ENCODE data around the gene PHAF1.

DNA sequence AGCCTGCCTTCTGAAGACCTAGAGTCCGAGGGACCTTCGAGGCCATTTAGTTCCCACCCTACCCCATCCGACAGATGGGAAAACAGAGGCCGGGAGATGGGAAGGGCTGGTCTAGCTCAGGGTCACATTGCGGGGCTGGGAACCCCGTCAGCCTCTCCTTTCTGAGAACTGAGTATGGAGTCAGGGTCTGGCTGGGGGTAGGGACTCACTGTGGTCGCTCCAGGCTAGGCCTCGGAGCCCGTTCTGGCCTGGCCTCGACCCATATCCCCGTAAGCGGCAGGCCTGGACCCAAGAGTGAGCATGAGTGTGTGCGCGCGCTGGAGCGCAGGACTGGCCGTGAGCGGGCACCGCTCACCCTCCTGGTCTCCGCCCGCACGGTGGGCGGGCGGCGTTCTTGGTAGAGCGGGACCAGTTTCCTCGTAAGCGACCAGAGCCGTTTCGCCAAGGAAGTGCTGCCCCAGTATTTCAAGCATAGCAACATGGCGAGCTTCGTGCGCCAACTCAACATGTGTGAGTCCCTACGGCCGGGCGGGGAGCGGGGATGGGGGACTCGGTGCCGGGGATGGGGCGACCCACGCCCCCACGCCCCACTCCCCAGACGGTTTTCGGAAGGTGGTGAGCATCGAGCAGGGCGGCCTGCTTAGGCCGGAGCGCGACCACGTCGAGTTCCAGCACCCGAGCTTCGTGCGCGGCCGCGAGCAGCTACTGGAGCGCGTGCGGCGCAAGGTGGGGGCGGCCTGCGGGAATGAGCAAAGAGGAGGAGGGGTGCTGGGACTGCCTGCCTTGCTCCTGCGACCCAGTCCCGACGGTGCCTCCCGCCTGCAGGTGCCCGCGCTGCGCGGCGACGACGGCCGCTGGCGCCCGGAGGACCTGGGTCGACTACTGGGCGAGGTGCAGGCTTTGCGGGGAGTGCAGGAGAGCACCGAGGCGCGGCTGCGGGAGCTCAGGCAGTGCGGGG, 55.7 kb downstream of the PHAF1 start:
- TF ChIP-seq, protein P1, sequence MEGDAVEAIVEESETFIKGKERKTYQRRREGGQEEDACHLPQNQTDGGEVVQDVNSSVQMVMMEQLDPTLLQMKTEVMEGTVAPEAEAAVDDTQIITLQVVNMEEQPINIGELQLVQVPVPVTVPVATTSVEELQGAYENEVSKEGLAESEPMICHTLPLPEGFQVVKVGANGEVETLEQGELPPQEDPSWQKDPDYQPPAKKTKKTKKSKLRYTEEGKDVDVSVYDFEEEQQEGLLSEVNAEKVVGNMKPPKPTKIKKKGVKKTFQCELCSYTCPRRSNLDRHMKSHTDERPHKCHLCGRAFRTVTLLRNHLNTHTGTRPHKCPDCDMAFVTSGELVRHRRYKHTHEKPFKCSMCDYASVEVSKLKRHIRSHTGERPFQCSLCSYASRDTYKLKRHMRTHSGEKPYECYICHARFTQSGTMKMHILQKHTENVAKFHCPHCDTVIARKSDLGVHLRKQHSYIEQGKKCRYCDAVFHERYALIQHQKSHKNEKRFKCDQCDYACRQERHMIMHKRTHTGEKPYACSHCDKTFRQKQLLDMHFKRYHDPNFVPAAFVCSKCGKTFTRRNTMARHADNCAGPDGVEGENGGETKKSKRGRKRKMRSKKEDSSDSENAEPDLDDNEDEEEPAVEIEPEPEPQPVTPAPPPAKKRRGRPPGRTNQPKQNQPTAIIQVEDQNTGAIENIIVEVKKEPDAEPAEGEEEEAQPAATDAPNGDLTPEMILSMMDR (CRISPR knock-in tag; IDR thresholded peaks at IDR 0.05) = no peak
- TF ChIP-seq ATF7 (IDR thresholded peaks at IDR 0.05) (no peak), ATF7 (CRISPR knock-in tag; IDR thresholded peaks at IDR 0.05) (no peak), JARID2 (CRISPR knock-in tag; IDR thresholded peaks at IDR 0.05; ENCODE audit: insufficient replicate concordance) (no peak), ZNF251 (CRISPR knock-in tag; IDR thresholded peaks at IDR 0.05) (no peak), ZBTB44 (CRISPR knock-in tag; IDR thresholded peaks at IDR 0.05) (no peak), FOXK2 (IDR thresholded peaks at IDR 0.05) (no peak), ZNF124 (CRISPR knock-in tag; IDR thresholded peaks at IDR 0.05) (no peak), ESRRA (CRISPR knock-in tag; IDR thresholded peaks at IDR 0.05; ENCODE audit: low read depth) (no peak), ZNF232 (CRISPR knock-in tag; IDR thresholded peaks at IDR 0.05; ENCODE audit: borderline replicate concordance) (no peak), RAD21 (CRISPR knock-in tag; IDR thresholded peaks at IDR 0.05) (no peak)
- TF ChIP-seq, protein P2, sequence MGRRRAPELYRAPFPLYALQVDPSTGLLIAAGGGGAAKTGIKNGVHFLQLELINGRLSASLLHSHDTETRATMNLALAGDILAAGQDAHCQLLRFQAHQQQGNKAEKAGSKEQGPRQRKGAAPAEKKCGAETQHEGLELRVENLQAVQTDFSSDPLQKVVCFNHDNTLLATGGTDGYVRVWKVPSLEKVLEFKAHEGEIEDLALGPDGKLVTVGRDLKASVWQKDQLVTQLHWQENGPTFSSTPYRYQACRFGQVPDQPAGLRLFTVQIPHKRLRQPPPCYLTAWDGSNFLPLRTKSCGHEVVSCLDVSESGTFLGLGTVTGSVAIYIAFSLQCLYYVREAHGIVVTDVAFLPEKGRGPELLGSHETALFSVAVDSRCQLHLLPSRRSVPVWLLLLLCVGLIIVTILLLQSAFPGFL (CRISPR knock-in tag; IDR thresholded peaks at IDR 0.05) = no peak
- TF ChIP-seq, protein P3, sequence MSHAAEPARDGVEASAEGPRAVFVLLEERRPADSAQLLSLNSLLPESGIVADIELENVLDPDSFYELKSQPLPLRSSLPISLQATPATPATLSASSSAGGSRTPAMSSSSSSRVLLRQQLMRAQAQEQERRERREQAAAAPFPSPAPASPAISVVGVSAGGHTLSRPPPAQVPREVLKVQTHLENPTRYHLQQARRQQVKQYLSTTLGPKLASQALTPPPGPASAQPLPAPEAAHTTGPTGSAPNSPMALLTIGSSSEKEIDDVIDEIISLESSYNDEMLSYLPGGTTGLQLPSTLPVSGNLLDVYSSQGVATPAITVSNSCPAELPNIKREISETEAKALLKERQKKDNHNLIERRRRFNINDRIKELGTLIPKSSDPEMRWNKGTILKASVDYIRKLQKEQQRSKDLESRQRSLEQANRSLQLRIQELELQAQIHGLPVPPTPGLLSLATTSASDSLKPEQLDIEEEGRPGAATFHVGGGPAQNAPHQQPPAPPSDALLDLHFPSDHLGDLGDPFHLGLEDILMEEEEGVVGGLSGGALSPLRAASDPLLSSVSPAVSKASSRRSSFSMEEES (CRISPR knock-in tag; IDR thresholded peaks at IDR 0.05) = no peak
- TF ChIP-seq, protein P4, sequence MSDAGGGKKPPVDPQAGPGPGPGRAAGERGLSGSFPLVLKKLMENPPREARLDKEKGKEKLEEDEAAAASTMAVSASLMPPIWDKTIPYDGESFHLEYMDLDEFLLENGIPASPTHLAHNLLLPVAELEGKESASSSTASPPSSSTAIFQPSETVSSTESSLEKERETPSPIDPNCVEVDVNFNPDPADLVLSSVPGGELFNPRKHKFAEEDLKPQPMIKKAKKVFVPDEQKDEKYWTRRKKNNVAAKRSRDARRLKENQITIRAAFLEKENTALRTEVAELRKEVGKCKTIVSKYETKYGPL (CRISPR knock-in tag; IDR thresholded peaks at IDR 0.05) = no peak
- TF ChIP-seq, protein P5, sequence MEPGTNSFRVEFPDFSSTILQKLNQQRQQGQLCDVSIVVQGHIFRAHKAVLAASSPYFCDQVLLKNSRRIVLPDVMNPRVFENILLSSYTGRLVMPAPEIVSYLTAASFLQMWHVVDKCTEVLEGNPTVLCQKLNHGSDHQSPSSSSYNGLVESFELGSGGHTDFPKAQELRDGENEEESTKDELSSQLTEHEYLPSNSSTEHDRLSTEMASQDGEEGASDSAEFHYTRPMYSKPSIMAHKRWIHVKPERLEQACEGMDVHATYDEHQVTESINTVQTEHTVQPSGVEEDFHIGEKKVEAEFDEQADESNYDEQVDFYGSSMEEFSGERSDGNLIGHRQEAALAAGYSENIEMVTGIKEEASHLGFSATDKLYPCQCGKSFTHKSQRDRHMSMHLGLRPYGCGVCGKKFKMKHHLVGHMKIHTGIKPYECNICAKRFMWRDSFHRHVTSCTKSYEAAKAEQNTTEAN (CRISPR knock-in tag; conservative IDR thresholded peaks at IDR 0.05) = no peak

All from HepG2 (cell line).